ENCODE results near the gene TTLL12. TPM values are rescaled to one million over a fixed set of nuclear protein-coding genes. Genes with fewer than 3 reads are reported as not detected.

Gene TTLL12
- 10 to 100 TPM; 65.9 to 85.5 (median 72.8) TPM for total RNA-seq

GRCh38 chr22:43186272-43187170, at the start of gene TTLL12:
TTLL12 (minus strand) TSS chr22:43187134; CDS start chr22:43187069, 65 bp downstream.
- 1 to 2% methylated on average over 26 to 36 of the region's 87 CpGs for whole genome bisulfite sequencing, 2 donors
- no peak for TF ChIP-seq POLR2A (IDR thresholded peaks at IDR 0.05)
- TF ChIP-seq CTCF (IDR thresholded peaks at IDR 0.05) = no peak
- intact Hi-C loops (cut with DNase I; ENCODE audit: low total_unique reads) = no loop called here
- peak within 1 kb of the TSS; percentile 47 for H3K4me3 ChIP-seq (ENCODE audit: low read depth, poor library complexity, severe bottlenecking)
- DNase-seq (ENCODE audit: low spot score in 2 of 2) = no peak

GRCh38 chr22:43235445-43236409, 48.8 kb upstream of the TTLL12 start:
- 76% methylated on average over 22 of the region's 22 CpGs for WGBS, 2 donors
- no peak overlapping the region for H3K4me3 ChIP-seq (ENCODE audit: low read depth, poor library complexity, severe bottlenecking)
- intact Hi-C loops (cut with DNase I; ENCODE audit: low total_unique reads) = no loop called here
- TF ChIP-seq CTCF (IDR thresholded peaks at IDR 0.05) (no peak), POLR2A (IDR thresholded peaks at IDR 0.05) (no peak)
- no peak for DNase-seq (ENCODE audit: low spot score in 2 of 2)

- intact Hi-C loops (cut with DNase I; ENCODE audit: low total_unique reads) = no loop called here
- no peak for TF ChIP-seq CTCF (IDR thresholded peaks at IDR 0.05)
- TF ChIP-seq POLR2A (IDR thresholded peaks at IDR 0.05) = no peak
- WGBS, 2 donors = 74 to 76% methylated on average over 9 of the region's 9 CpGs
- no peak for DNase-seq (ENCODE audit: low spot score in 2 of 2)
- H3K4me3 ChIP-seq (ENCODE audit: low read depth, poor library complexity, severe bottlenecking) = no peak overlapping the region
Measured at GRCh38 chr22:43234264-43234988, 47.5 kb upstream of the TTLL12 start.

- TF ChIP-seq CTCF (IDR thresholded peaks at IDR 0.05) (no peak), POLR2A (IDR thresholded peaks at IDR 0.05) (no peak)
- H3K4me3 ChIP-seq (ENCODE audit: low read depth, poor library complexity, severe bottlenecking) = no peak overlapping the region
- intact Hi-C loops (cut with DNase I; ENCODE audit: low total_unique reads) = no loop called here
- WGBS, 2 donors = 74 to 87% methylated on average over 5 to 6 of the region's 6 CpGs
- DNase-seq (ENCODE audit: low spot score in 2 of 2) = no peak
Measured at GRCh38 chr22:43233529-43233928, 46.6 kb upstream of the TTLL12 start.

- no peak overlapping the region for H3K4me3 ChIP-seq (ENCODE audit: low read depth, poor library complexity, severe bottlenecking)
- intact Hi-C loops (cut with DNase I; ENCODE audit: low total_unique reads) = no loop called here
- TF ChIP-seq CTCF (IDR thresholded peaks at IDR 0.05) = no peak
- no peak for TF ChIP-seq POLR2A (IDR thresholded peaks at IDR 0.05)
- 87 to 89% methylated on average over 8 of the region's 8 CpGs for WGBS, 2 donors
- no peak for DNase-seq (ENCODE audit: low spot score in 2 of 2)
Measured at GRCh38 chr22:43232445-43232844, 45.5 kb upstream of the TTLL12 start.

Measured in lower leg skin (tissue), 4 donors.